GM12801 (cell line): ENCODE results near the gene MICALL1.

Experiments used
- TF ChIP-seq, protein P1 (sequence below): IDR thresholded peaks from one replicate; pipeline ENCODE4 v1.5.1; 2011; ENCODE audit warnings: control low read depth; ENCODE audit not compliant: insufficient read length; ENCODE audit errors: extremely low read depth

MICALL1 gene

DNA sequence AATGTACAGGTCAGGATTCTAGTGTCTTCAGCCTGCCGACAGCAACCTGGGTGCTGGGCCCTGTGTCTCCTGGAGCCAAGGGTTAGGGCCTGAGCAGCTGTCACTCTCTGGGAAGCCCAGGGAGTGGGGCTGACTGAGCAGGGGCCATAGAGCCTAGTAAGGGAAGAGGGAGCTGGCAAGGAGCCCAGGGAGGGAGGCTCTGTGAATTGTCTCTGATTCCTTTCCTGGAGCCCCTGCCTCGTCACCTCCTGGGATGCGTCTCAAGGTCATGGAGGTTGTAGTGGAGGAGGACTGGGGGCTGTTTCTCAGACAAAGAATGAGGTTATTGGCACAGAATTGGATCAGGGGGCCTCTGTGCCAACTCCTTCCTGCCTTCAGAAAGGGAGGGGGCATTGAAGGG lies 66.4 kb downstream of the MICALL1 start:
- TF ChIP-seq, protein P1, sequence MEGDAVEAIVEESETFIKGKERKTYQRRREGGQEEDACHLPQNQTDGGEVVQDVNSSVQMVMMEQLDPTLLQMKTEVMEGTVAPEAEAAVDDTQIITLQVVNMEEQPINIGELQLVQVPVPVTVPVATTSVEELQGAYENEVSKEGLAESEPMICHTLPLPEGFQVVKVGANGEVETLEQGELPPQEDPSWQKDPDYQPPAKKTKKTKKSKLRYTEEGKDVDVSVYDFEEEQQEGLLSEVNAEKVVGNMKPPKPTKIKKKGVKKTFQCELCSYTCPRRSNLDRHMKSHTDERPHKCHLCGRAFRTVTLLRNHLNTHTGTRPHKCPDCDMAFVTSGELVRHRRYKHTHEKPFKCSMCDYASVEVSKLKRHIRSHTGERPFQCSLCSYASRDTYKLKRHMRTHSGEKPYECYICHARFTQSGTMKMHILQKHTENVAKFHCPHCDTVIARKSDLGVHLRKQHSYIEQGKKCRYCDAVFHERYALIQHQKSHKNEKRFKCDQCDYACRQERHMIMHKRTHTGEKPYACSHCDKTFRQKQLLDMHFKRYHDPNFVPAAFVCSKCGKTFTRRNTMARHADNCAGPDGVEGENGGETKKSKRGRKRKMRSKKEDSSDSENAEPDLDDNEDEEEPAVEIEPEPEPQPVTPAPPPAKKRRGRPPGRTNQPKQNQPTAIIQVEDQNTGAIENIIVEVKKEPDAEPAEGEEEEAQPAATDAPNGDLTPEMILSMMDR = no peak

DNA sequence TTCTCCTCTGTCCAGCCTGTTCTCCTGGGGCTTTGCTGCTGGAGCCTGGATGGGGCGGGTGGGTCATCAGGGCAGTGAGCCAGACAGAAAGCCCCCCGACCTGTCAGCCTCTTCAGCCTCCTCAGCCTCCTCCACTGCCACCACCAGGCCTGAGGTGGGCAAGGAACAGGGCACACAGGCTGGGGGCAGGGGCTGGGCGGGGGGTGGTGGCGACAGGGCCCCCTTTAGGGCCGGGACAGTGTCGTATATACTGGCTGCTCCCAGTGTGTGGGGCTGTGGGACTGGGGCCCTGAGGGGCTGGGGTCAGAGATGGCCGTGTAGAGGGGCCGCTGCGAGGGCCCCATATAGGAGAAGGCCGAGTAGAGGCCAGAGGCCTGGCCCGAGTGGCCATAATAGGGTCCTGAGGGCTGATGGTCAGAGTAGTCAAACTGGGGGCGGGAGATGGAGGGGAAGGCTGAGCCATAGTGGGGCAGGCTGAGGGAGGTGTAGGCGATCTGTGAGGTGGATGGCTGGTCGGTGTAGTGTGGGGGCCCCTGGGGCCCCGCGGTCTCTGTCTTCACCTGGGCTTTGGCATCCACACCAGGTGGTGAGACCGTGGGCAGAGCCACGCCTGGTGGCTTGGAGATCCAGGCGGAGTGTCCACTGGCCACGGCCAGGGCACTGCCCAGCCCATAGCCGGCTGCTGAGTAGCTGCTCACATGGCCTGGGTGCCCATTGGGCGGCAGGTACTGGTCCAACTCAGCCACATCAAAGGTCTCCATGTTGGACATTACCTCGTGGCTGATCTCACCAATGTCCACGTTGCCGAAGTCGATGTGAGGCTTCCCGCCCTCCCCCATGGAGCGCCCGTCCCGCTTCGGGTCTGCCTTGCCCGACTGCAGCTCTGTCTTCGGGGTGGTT lies 67.4 kb downstream of the MICALL1 start:
- TF ChIP-seq, protein P1 = no peak

DNA sequence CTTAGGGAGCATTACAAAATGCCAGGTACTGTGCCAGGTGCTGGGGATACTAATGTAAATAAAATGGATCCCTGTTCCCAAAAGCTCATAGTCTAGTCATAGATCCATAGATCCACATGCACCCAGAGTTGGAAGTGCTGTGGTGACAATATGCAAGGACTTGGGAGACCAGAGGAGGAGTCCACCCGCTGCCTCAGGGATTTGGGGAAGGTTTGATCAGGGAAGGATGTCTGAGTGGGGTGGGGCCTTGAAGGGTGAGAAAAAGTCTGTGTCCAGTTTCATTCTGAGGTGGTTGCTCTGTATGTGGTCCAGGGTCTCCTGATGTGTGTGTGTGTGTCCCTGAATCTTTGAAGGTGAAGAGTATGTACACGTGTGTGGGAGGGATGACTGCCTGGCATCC lies 69.1 kb downstream of the MICALL1 start:
- TF ChIP-seq, protein P1 = no peak

DNA sequence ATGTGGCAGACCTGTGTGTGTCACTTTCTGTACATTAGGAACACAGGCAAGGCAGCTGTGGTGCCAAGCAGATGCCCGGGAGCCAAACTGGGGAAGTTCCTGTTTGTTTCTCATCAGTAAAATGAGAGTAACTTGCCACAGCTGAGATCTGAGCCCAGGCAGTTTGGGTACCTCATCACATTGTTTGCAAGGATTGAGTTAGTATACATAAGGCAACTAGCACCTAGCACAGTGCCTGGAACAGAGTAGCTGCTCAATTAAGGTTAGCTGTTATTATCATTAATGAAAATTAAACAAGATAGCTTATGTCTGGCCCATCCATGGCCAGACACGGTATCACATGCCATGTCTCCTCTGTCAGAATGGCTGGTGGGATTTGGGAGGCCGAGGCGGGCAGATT lies 70.5 kb downstream of the MICALL1 start:
- TF ChIP-seq, protein P1 = no peak

DNA sequence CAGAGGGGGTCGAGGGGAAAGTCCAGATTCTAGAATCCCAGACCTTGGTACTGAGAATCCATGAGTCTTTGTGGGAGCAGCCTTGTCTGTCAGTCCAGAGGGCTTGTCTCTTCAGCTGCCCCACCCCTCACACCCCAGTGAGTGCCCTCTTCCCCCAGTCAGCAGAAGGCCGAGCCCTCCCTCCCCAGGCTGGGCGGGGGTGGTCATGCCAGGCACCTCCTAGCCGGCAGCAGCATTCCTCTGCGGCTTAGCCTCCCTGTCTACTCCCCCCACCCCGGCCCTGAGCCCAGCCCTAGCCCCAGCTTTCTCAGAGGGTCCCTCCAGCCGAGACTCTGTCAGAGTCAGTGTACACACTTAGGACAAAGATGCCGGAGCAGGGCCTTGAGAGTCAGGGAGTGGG lies 73.7 kb downstream of the MICALL1 start:
- TF ChIP-seq, protein P1 = no peak

DNA sequence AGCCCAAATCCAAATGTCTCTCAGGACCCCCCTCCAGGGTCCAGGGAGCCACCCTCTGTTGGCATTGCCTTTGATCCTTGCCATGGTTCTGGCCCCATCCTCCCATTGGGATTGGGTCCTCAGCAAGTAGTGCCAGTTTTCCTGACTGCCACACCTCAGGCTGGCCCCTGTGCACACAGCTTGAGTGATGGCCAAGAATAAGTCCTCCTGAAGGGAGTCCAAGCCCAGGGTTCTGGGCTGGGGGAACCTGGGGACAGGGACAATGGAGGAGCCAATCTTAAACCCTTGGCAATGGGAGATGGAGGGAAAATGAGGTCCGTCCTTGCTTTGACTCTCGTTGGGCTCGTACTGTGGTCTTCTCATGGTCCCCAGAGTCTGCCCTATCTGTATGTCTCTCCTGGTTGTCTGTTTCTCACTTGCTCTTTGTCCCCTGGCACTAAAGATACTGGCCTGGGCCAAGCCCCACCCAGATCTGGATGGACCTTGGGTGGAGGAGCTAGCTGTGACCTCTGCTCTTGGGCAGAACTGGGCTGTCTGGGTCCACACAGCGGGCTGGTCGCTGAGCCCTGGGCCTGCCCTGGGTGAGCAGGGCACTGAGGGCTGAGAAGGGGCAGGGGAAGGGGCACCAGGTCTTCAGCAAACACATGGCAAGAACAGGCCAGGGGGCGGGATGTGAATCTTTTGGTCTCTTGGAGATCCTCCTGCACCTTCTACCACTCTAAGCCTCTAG lies 75.3 kb downstream of the MICALL1 start:
- TF ChIP-seq, protein P1 = no peak

DNA sequence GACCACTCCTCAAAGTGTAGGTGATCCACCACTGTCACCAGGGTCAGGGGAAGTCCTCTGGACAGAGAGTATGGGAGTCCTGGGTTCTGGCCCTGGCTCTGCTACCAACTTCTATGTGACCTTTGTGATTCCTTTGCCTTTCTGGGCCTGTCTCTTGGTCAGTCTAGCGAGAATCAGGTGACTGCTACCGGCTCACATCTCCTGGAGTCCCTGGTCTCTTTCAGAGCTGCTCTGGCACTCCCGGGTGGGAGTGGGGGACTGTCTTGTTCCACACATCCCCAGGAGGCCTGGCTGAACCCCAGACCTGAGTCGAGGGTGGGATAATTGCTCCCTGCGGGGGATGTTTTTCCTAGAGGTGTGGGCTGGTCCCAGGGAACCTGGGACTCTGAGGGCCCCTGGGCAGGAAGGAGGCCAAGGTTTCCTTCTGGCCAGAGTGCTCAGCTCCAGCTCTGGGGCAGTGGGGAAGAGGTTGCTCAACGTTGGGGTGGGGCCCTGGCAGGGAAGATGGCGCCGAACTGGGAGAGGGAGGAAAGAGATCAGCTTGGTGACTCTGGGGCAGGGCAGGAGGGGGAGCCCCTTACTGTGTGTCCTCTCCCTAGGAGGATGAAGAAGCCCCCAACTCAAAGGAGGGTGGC lies 76.2 kb downstream of the MICALL1 start:
- TF ChIP-seq, protein P1 = no peak
